K562 (cell line): ENCODE results near the gene RARRES1. TPM values are rescaled to one million over a fixed set of nuclear protein-coding genes. Genes with fewer than 3 reads are reported as not detected.

ENCODE experiments used
- DMBX1 ChIP-seq: fragments of 250-450 bp; sonication (Bioruptor Pico); IDR thresholded peaks from 2 replicates; pipeline ENCODE4 v1.8.0; 2022; ENCODE audit warnings: inconsistent platforms, mild to moderate bottlenecking, moderate library complexity, borderline replicate concordance
- ELK1 ChIP-seq: sonication (generic); formaldehyde crosslinking; IDR thresholded peaks from 2 replicates; pipeline ENCODE4 v1.8.1; 2022; ENCODE audit warnings: missing genetic modification reagents
- HEY1 ChIP-seq: fragments of 250-450 bp; sonication (Bioruptor Pico); IDR thresholded peaks from 2 replicates; pipeline ENCODE4 v1.5.0; 2020; ENCODE audit warnings: mild to moderate bottlenecking, moderate library complexity, borderline replicate concordance
- KDM4B ChIP-seq, 2 experiments: fragments of 450-650 bp in 1 of 2; sonication (generic) in 1 of 2; IDR thresholded peaks; 2 replicates each; pipeline ENCODE4 v1.6.1; 2016 to 2017; ENCODE audit warnings: borderline replicate concordance in 2 of 2, antibody characterized with exemption in 1 of 2, low read depth in 1 of 2, mild to moderate bottlenecking in 1 of 2
- MAZ ChIP-seq, 2 experiments: fragments of 450-650 bp in 1 of 2; sonication (generic) in 1 of 2; formaldehyde crosslinking; IDR thresholded peaks in 1 of 2; conservative IDR thresholded peaks in 1 of 2; 2 replicates each; pipeline versions ENCODE4 v1.4.0 to v1.5.0; 2020; ENCODE audit warnings: mild to moderate bottlenecking in 1 of 2, missing genetic modification reagents in 1 of 2
- MEF2A ChIP-seq: IDR thresholded peaks from 2 replicates; pipeline ENCODE4 v1.6.1; 2011; ENCODE audit warnings: low read depth, mild to moderate bottlenecking, low read length, moderate library complexity; ENCODE audit not compliant: control insufficient read depth
- NFE2 ChIP-seq: IDR thresholded peaks from 2 replicates; pipeline ENCODE4 v1.6.1; 2014; ENCODE audit warnings: antibody characterized with exemption, low read depth
- PURB ChIP-seq: sonication (generic); formaldehyde crosslinking; IDR thresholded peaks from 2 replicates; pipeline ENCODE4 v1.9.0; 2021; ENCODE audit warnings: low read depth, mild to moderate bottlenecking, missing genetic modification reagents
- ZNF212 ChIP-seq: fragments of 450-650 bp; formaldehyde crosslinking; IDR thresholded peaks from 2 replicates; pipeline ENCODE4 v1.4.0; 2020; ENCODE audit warnings: mild to moderate bottlenecking
- ZNF324 ChIP-seq: fragments of 250-450 bp; sonication (Bioruptor Pico); IDR thresholded peaks from 2 replicates; pipeline ENCODE4 v1.4.0; 2020; ENCODE audit warnings: mild to moderate bottlenecking
- polyA plus RNA-seq, 8 experiments: library from polyadenylated mRNA; depleted of rRNA in 4 of 8; stranded (reverse) in 5 of 8; unstranded in 3 of 8; fragments of >200 nt; fragmentation: Nextera tagmentation in 2 of 8; fragmentation: Illumina TruSeq in 1 of 8; extraction: Ambion mirVana in 2 of 8; extraction: Trizol in 1 of 8; gene quantifications; 2 replicates each; pipeline versions ENCODE4 v1.2.1 to v1.2.3, GENCODE V29; 2011 to 2014; ENCODE audit warnings: inconsistent platforms in 1 of 8, missing spikeins in 1 of 8
- total RNA-seq, 7 experiments: library from RNA; depleted of rRNA in 6 of 7; stranded (reverse); fragments of >200 nt in 6 of 7; fragmentation: Illumina TruSeq in 2 of 7; extraction: Trizol in 2 of 7; gene quantifications; 2 replicates each; pipeline versions ENCODE4 v1.2.1 to v1.2.3, GENCODE V29; 2011 to 2021; ENCODE audit warnings: low replicate concordance in 1 of 7
- TF ChIP-seq, protein P1 (sequence below): fragments of 450-650 bp; IDR thresholded peaks from 2 replicates; pipeline ENCODE4 v1.6.1; 2016; ENCODE audit warnings: mild to moderate bottlenecking, moderate library complexity

RARRES1 gene
- total and polyA plus RNA-seq, 9 of the 15 experiments (the other 6 are each of a cell fraction or from before 2014, with no cell fraction given): not detected

DNA sequence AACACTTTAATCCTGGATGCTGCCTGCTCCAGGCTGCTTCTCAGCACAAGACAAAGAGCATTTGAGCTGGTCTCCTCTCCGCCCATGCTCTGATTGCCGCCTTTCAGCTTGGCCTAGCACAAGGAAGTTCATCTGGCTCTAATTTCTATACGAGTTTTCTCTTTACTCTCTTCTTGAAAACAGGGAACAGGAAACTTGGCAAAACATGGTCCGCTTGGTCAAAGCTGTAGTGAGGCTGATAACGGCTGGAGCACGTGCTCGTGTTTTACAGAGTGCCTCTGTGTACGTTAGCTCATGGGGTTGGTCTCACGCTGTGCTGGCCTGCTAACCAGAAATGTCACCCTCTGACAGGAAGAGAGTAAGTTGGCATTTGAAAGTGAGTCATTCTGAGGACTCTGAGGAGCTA, 19.2 kb downstream of the RARRES1 start (continued):
- TF ChIP-seq, protein P1, sequence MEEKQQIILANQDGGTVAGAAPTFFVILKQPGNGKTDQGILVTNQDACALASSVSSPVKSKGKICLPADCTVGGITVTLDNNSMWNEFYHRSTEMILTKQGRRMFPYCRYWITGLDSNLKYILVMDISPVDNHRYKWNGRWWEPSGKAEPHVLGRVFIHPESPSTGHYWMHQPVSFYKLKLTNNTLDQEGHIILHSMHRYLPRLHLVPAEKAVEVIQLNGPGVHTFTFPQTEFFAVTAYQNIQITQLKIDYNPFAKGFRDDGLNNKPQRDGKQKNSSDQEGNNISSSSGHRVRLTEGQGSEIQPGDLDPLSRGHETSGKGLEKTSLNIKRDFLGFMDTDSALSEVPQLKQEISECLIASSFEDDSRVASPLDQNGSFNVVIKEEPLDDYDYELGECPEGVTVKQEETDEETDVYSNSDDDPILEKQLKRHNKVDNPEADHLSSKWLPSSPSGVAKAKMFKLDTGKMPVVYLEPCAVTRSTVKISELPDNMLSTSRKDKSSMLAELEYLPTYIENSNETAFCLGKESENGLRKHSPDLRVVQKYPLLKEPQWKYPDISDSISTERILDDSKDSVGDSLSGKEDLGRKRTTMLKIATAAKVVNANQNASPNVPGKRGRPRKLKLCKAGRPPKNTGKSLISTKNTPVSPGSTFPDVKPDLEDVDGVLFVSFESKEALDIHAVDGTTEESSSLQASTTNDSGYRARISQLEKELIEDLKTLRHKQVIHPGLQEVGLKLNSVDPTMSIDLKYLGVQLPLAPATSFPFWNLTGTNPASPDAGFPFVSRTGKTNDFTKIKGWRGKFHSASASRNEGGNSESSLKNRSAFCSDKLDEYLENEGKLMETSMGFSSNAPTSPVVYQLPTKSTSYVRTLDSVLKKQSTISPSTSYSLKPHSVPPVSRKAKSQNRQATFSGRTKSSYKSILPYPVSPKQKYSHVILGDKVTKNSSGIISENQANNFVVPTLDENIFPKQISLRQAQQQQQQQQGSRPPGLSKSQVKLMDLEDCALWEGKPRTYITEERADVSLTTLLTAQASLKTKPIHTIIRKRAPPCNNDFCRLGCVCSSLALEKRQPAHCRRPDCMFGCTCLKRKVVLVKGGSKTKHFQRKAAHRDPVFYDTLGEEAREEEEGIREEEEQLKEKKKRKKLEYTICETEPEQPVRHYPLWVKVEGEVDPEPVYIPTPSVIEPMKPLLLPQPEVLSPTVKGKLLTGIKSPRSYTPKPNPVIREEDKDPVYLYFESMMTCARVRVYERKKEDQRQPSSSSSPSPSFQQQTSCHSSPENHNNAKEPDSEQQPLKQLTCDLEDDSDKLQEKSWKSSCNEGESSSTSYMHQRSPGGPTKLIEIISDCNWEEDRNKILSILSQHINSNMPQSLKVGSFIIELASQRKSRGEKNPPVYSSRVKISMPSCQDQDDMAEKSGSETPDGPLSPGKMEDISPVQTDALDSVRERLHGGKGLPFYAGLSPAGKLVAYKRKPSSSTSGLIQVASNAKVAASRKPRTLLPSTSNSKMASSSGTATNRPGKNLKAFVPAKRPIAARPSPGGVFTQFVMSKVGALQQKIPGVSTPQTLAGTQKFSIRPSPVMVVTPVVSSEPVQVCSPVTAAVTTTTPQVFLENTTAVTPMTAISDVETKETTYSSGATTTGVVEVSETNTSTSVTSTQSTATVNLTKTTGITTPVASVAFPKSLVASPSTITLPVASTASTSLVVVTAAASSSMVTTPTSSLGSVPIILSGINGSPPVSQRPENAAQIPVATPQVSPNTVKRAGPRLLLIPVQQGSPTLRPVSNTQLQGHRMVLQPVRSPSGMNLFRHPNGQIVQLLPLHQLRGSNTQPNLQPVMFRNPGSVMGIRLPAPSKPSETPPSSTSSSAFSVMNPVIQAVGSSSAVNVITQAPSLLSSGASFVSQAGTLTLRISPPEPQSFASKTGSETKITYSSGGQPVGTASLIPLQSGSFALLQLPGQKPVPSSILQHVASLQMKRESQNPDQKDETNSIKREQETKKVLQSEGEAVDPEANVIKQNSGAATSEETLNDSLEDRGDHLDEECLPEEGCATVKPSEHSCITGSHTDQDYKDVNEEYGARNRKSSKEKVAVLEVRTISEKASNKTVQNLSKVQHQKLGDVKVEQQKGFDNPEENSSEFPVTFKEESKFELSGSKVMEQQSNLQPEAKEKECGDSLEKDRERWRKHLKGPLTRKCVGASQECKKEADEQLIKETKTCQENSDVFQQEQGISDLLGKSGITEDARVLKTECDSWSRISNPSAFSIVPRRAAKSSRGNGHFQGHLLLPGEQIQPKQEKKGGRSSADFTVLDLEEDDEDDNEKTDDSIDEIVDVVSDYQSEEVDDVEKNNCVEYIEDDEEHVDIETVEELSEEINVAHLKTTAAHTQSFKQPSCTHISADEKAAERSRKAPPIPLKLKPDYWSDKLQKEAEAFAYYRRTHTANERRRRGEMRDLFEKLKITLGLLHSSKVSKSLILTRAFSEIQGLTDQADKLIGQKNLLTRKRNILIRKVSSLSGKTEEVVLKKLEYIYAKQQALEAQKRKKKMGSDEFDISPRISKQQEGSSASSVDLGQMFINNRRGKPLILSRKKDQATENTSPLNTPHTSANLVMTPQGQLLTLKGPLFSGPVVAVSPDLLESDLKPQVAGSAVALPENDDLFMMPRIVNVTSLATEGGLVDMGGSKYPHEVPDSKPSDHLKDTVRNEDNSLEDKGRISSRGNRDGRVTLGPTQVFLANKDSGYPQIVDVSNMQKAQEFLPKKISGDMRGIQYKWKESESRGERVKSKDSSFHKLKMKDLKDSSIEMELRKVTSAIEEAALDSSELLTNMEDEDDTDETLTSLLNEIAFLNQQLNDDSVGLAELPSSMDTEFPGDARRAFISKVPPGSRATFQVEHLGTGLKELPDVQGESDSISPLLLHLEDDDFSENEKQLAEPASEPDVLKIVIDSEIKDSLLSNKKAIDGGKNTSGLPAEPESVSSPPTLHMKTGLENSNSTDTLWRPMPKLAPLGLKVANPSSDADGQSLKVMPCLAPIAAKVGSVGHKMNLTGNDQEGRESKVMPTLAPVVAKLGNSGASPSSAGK: peak; percentile 75
- TF ChIP-seq HEY1 (CRISPR knock-in tag) (no peak), ELK1 (CRISPR knock-in tag) (no peak), PURB (no peak), DMBX1 (CRISPR knock-in tag) (peak; percentile 58; the same call in 1 of the 2 replicates), MEF2A (no peak), MAZ (CRISPR knock-in tag; conservative IDR thresholded peaks at IDR 0.05 in 1 of 2, IDR thresholded peaks at IDR 0.05 in 1 of 2) (peak in 1 of 2 experiments; percentile 57; a peak in 1 of 4 replicates), ZNF324 (no peak), NFE2 (no peak), ZNF212 (no peak), KDM4B (IDR thresholded peaks at IDR 0.05; ENCODE audit: borderline replicate concordance in 2 of 2, low read depth in 1 of 2) (no peak)
